Transverse colon (tissue), 4 donors: ENCODE measurements around the gene ADM2. TPM values are rescaled to one million over a fixed set of nuclear protein-coding genes. Genes with fewer than 3 reads are reported as not detected.

ENCODE experiments used
- DNase-seq: peaks from one replicate; pipeline ENCODE4 v3.0.0-alpha.2; 2019
- H3K27ac ChIP-seq, 4 donors: fragments of 200-600 bp; sonication (generic); 2 replicates each; pipeline ENCODE4 v1.5.1; 2016 to 2018; ENCODE audit warnings: inconsistent platforms in 4 of 4
- H3K27me3 ChIP-seq: fragments of 200-600 bp; sonication (generic); 2 replicates; pipeline ENCODE4 v1.5.1; 2017; ENCODE audit warnings: inconsistent platforms
- H3K36me3 ChIP-seq, 4 donors: fragments of 200-600 bp; sonication (generic); 2 replicates each; pipeline ENCODE4 v1.5.1; 2017 to 2019; ENCODE audit warnings: inconsistent platforms in 4 of 4
- H3K4me1 ChIP-seq, 4 donors: fragments of 200-600 bp; sonication (generic); 2 replicates each; pipeline ENCODE4 v1.5.1; 2017 to 2020; ENCODE audit warnings: inconsistent platforms in 4 of 4
- H3K4me3 ChIP-seq, 4 donors: fragments of 200-600 bp; sonication (generic); 1 replicate in 1 of 4; 2 replicates in 3 of 4; pipeline versions ENCODE4 v1.5.1 to v1.6.1; 2017 to 2019; ENCODE audit warnings: inconsistent platforms in 4 of 4
- H3K9me3 ChIP-seq, 2 donors: fragments of 200-600 bp; sonication (generic); 2 replicates each; pipeline ENCODE4 v1.5.1; 2017 to 2019; ENCODE audit warnings: inconsistent platforms in 2 of 2
- CTCF ChIP-seq, 5 experiments: fragments of 200-600 bp in 3 of 5; fragments of 450-650 bp in 2 of 5; sonication (generic) in 3 of 5; IDR thresholded peaks; 1 replicate in 2 of 5; 2 replicates in 3 of 5; pipeline ENCODE4 v1.5.1; 2016 to 2017; ENCODE audit warnings: antibody characterized with exemption in 5 of 5, inconsistent platforms in 3 of 5, mild to moderate bottlenecking in 2 of 5, moderate library complexity in 1 of 5
- EP300 ChIP-seq: sonication (generic); formaldehyde crosslinking; IDR thresholded peaks from one replicate; pipeline ENCODE4 v1.6.1; 2017; ENCODE audit warnings: antibody characterized with exemption, low read depth
- POLR2A ChIP-seq: fragments of 450-650 bp; IDR thresholded peaks from one replicate; pipeline ENCODE4 v1.6.1; 2016; ENCODE audit warnings: antibody characterized with exemption, mild to moderate bottlenecking, moderate library complexity
- POLR2AphosphoS5 ChIP-seq, 3 donors: sonication (generic); formaldehyde crosslinking; IDR thresholded peaks; one replicate each; pipeline ENCODE4 v1.6.1; 2016; ENCODE audit warnings: antibody characterized with exemption in 3 of 3
- WGBS, 2 donors: methylation state at CpG; one replicate each; pipeline ENCODE4 v1.1.5; 2018; ENCODE audit warnings: low coverage in 1 of 2; 5-methylcytosine and 5-hydroxymethylcytosine counted together
- in situ Hi-C, 4 donors: fragments of 200-750 bp; cut with MboI; loops; one replicate each; pipeline versions ENCODE4 v1.15.0 to v1.15.1; 2017; ENCODE audit warnings: low sequenced_read_pairs in 3 of 4, low pct_ligation_motif_present in 1 of 4, low pct_unique_long_range_greater_than_20kb in 1 of 4
- intact Hi-C: fragments of 100-400 bp; cut with DNase I; formaldehyde crosslinking; loops from one replicate; pipeline ENCODE4 v1.15.1; 2023; ENCODE audit warnings: low total_unique reads
- total RNA-seq, 4 donors: library from RNA; depleted of rRNA; stranded (reverse); fragments of >200 nt; gene quantifications; one replicate each; pipeline ENCODE4 v1.1.0, GENCODE V29; 2016

The ADM2 gene
- total RNA-seq, 4 donors from 2014 or later = 0.75 to 5.4 (median 1.2) TPM

DNA sequence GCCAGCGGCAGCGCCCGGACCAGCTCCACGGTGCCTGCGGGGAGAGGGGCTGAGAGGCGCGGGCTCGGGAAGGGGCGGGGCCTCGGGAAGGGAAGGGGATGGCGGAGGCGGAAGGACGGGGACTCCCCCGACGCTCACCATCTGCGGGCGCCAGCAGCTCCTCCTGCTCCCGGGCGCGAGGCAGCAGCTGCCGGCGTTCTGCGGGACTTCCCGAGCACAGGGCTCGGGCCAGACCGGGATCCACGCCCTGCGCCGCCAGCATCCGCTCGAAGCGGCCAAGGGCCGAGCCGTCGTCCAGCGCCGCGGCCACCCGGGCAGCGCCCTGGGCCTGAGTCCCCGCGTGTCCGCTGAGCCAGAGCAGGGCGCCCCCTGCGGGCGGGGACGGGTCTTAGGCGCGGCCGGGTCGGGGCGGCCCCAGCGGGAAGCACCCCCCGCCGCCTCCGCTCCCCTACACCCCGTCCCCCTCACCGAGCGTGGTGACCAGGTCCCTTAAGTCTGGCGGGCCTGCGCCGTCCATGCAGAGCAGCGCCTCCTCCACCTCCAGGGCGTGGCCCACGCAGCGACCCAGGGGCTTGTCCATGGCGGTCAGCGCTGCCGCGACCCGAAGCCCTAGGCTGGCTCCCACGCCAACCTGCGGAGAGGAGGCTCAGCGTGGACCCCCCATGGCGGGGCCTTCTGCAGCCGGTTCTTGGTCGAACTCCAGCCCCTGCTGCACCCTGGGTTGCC lies 44.9 kb downstream of the ADM2 start:
- H3K4me3 ChIP-seq = peak overlapping the region; percentile 58 to 86 (median 74)
- H3K27me3 ChIP-seq = no peaks in the 10 kb centered on the region
- 1% methylated on average over 50 of the region's 77 CpGs; no CpG with 5 or more reads in 1 of the 2 donors for WGBS, 2 donors
- H3K27ac ChIP-seq = peak overlapping the region; percentile 95 to 99 (median 98)
- peaks cover 14 to 59% (median 48%) of the 10 kb centered on the region in 4 donors for H3K4me1 ChIP-seq
- H3K9me3 ChIP-seq = no peaks in the 10 kb centered on the region
- in situ Hi-C loops (no loop called here), intact Hi-C loops (no loop called here)
- TF ChIP-seq CTCF (IDR thresholded peaks at IDR 0.05) = peak; percentile 37 to 76 (median 69)
- no peak for TF ChIP-seq POLR2A
- TF ChIP-seq EP300 = no peak
- peak; percentile 10 to 60 (median 46) for TF ChIP-seq POLR2AphosphoS5 (IDR thresholded peaks at IDR 0.05)
- peak; percentile 88 for DNase-seq
- H3K36me3 ChIP-seq = peaks cover 0 to 11% (median 0%) of the 10 kb centered on the region in 4 donors

DNA sequence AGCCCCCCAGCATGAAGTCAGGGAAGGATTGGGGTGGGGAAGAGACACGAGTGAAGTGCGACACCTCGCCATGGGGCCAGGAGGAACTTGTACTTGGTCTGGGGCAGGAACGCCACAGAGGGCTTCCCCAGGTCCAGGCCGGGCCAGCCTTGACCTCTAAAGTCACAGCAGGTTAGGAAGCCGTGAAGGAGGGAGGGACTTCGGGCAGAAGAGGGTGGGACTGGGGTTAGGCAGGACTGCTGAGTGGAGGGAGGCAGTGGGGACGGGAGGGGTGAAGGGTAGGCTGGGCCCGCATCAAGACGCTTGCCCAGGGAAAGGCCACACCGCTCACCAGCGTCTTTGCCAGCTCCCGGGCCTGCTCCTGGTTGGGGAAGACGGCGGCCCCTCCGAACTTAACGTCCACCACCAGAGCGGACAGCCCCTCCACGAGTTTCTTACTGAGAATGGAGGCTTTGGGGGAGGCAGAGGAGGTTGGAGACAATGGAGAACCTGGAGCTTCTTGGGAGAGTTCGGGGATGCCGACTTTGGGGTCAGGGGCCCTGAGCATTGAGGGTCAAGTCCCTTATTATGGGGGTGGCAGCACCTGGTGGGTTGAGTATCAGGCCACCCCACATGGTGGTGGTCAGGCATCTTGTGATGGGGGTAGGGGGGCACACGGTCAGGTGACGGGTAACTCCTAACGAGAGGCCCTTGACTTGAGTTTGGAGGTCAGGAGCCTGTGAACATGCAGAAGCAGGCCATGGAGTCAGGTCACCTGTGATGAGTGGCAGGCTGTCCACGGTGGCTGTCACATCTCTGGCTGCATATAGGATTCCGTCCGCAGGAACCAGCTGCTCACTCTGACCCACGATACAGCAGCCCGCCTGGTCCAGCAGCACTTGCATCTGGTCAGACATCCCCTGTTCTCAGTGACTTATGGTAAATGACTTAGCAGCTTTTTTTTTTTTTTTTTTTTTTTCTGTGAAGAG lies 45.8 kb downstream of the ADM2 start:
- peak overlapping the region; percentile 58 to 86 (median 74) for H3K4me3 ChIP-seq
- no peaks in the 10 kb centered on the region for H3K9me3 ChIP-seq
- in situ Hi-C loops (no loop called here), intact Hi-C loops (no loop called here)
- H3K4me1 ChIP-seq = peaks cover 15 to 66% (median 56%) of the 10 kb centered on the region in 4 donors
- peak; percentile 74 for DNase-seq
- peaks cover 0 to 11% (median 0%) of the 10 kb centered on the region in 4 donors for H3K36me3 ChIP-seq
- WGBS, 2 donors = 54% methylated on average over 29 of the region's 29 CpGs; no CpG with 5 or more reads in 1 of the 2 donors
- TF ChIP-seq POLR2AphosphoS5 (IDR thresholded peaks at IDR 0.05) (peak in 2 of 3 donors; percentile 44 to 59), EP300 (no peak), POLR2A (peak; percentile 12), CTCF (IDR thresholded peaks at IDR 0.05) (no peak)
- H3K27ac ChIP-seq = peak overlapping the region; percentile 95 to 99 (median 98)
- no peaks in the 10 kb centered on the region for H3K27me3 ChIP-seq

DNA sequence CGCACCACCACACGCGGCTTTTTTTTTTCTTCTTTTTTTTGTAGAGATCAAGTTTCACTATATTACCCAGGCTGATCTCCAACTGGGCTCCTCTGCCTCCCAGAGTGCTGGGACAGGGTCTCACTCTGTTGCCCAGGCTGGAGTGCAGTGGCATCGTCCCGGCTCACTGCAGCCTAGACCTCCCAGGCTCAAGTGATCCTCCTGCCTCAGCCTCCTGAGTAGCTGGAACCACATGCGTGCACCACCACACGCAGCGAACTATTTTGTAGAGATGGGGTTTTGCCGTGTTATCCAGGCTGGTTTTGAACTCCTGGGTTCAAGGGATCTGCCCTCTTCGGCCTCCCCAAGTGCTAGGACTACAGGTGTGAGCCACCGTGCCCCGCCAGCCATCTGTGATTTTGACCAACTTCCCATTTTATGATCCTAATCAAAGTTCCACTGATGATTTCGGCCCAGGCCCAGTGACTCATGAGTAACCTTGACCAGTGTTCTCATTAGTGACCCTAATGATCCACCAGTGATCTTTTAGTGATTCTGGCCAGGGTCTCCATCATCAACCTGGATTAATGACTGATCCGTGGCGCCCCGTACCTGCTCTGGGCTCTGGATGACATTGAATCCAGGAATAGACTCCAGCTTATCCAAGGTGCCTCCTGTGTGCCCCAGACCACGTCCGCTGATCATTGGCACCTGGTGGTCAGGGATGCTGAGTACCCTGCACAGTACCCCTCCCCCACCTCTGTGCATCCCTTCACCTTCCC lies 46.8 kb downstream of the ADM2 start:
- Histone ChIP-seq H3K36me3 (peaks cover 0 to 3% (median 0%) of the 10 kb centered on the region in 4 donors), H3K4me3 (no peak overlapping the region), H3K9me3 (no peaks in the 10 kb centered on the region), H3K27ac (peak overlapping the region; percentile 94 to 99 (median 98)), H3K4me1 (peaks cover 21 to 74% (median 60%) of the 10 kb centered on the region in 4 donors), H3K27me3 (no peaks in the 10 kb centered on the region)
- intact Hi-C loops (no loop called here), in situ Hi-C loops (no loop called here)
- DNase-seq = no peak
- TF ChIP-seq POLR2AphosphoS5 (IDR thresholded peaks at IDR 0.05) (no peak), POLR2A (no peak), EP300 (no peak), CTCF (IDR thresholded peaks at IDR 0.05) (no peak)
- WGBS, 2 donors = 85 to 92% methylated on average over 9 to 18 of the region's 18 CpGs
